HG03196 (cell line): ENCODE results near the gene B3GALT5.
"Not testable (repeated sequence)": the region's sequence is repeated elsewhere in the genome, so short reads cannot be mapped to it uniquely, and the experiment has no call there.

Source experiments
- ATAC-seq: cut with Tn5 transposase; IDR thresholded peaks from one replicate; pipeline ENCODE4 v1.9.1; 2021; ENCODE audit not compliant: unreplicated experiment

Gene B3GALT5

GRCh38 chr21:39612233-39613040 lies at the start of gene B3GALT5:
Gene B3GALT5, plus strand, starts transcription at chr21:39612940. Its CDS starts 47,620 bp downstream, at chr21:39660560.
- no peak for ATAC-seq

GRCh38 chr21:39564200-39564599 lies 48.5 kb upstream of the B3GALT5 start:
- ATAC-seq = no peak

- no peak for ATAC-seq
These were observed 45.4 kb upstream of the B3GALT5 start for GRCh38 chr21:39567180-39567972.

- no peak for ATAC-seq
These were observed 44.4 kb upstream of the B3GALT5 start for GRCh38 chr21:39568361-39568760.

GRCh38 chr21:39575775-39576174 lies 37.0 kb upstream of the B3GALT5 start:
- ATAC-seq = no peak

- no peak for ATAC-seq
These were observed 36.1 kb upstream of the B3GALT5 start for GRCh38 chr21:39576518-39577128.

- no peak for ATAC-seq
These were observed 32.9 kb upstream of the B3GALT5 start for GRCh38 chr21:39579734-39580332.

GRCh38 chr21:39580744-39581143 lies 32.0 kb upstream of the B3GALT5 start:
- ATAC-seq = no peak

GRCh38 chr21:39581414-39581813 lies 31.3 kb upstream of the B3GALT5 start:
- ATAC-seq = no peak

- ATAC-seq = no peak
These were observed 30.0 kb upstream of the B3GALT5 start for GRCh38 chr21:39582749-39583148.

- ATAC-seq = not testable (repeated sequence)
These were observed 29.2 kb upstream of the B3GALT5 start for GRCh38 chr21:39583586-39583985.

- no peak for ATAC-seq
These were observed 25.4 kb upstream of the B3GALT5 start for GRCh38 chr21:39587376-39587775.

GRCh38 chr21:39588884-39589283 lies 23.9 kb upstream of the B3GALT5 start:
- no peak for ATAC-seq

GRCh38 chr21:39593522-39593921 lies 19.2 kb upstream of the B3GALT5 start:
- no peak for ATAC-seq

- no peak for ATAC-seq
These were observed 17.3 kb upstream of the B3GALT5 start for GRCh38 chr21:39595465-39595864.

GRCh38 chr21:39597595-39597994 lies 15.1 kb upstream of the B3GALT5 start:
- ATAC-seq = no peak

- no peak for ATAC-seq
These were observed 13.4 kb upstream of the B3GALT5 start for GRCh38 chr21:39599191-39599970.

- ATAC-seq = no peak
These were observed 11.4 kb upstream of the B3GALT5 start for GRCh38 chr21:39601187-39601928.

- no peak for ATAC-seq
These were observed 10.6 kb upstream of the B3GALT5 start for GRCh38 chr21:39602076-39602689.
